Prostate gland (tissue), 2 donors: ENCODE data around the gene TATDN2. TPM values are rescaled to one million over a fixed set of nuclear protein-coding genes. Genes with fewer than 3 reads are reported as not detected.

Experiments used
- DNase-seq: peaks from one replicate; pipeline ENCODE4 v3.0.0-alpha.2; 2019; ENCODE audit warnings: low spot score
- H3K27ac ChIP-seq, 2 donors: fragments of 200-600 bp; sonication (generic); 2 replicates each; pipeline ENCODE4 v1.5.1; 2017 to 2019
- H3K27me3 ChIP-seq: fragments of 200-600 bp; sonication (generic); replicated peaks from 2 replicates; pipeline ENCODE4 v1.5.1; 2019; ENCODE audit not compliant: insufficient read depth
- H3K36me3 ChIP-seq, 2 donors: fragments of 200-600 bp; sonication (generic); 1 replicate in 1 of 2; 2 replicates in 1 of 2; pipeline versions ENCODE4 v1.5.1 to v1.8.1; 2017 to 2019
- H3K4me1 ChIP-seq: fragments of 200-600 bp; sonication (generic); replicated peaks from 2 replicates; pipeline ENCODE4 v1.5.1; 2019
- H3K4me3 ChIP-seq, 2 donors: fragments of 200-600 bp; sonication (generic); 2 replicates each; pipeline ENCODE4 v1.5.1; 2017 to 2019
- H3K9me3 ChIP-seq: fragments of 200-600 bp; sonication (generic); 2 replicates; pipeline ENCODE4 v1.5.1; 2017
- CTCF ChIP-seq, 4 experiments: fragments of 200-600 bp in 2 of 4; fragments of 450-650 bp in 2 of 4; sonication (generic) in 2 of 4; IDR thresholded peaks; 1 replicate in 3 of 4; 2 replicates in 1 of 4; pipeline ENCODE4 v1.5.1; 2016 to 2019; ENCODE audit warnings: antibody characterized with exemption in 4 of 4, mild to moderate bottlenecking in 2 of 4, moderate library complexity in 2 of 4
- POLR2A ChIP-seq: fragments of 450-650 bp; IDR thresholded peaks from one replicate; pipeline ENCODE4 v1.6.1; 2016; ENCODE audit warnings: antibody characterized with exemption, mild to moderate bottlenecking
- POLR2AphosphoS5 ChIP-seq: sonication (generic); formaldehyde crosslinking; IDR thresholded peaks from one replicate; pipeline ENCODE4 v1.6.1; 2017; ENCODE audit warnings: antibody characterized with exemption
- WGBS: methylation state at CpG from one replicate; pipeline ENCODE4 v1.1.5; 2018; 5-methylcytosine and 5-hydroxymethylcytosine counted together
- intact Hi-C: fragments of 100-400 bp; cut with DNase I; formaldehyde crosslinking; loops from one replicate; pipeline ENCODE4 v1.14.2; 2022
- total RNA-seq, 2 donors: library from RNA; depleted of rRNA; stranded (reverse); fragments of >200 nt; gene quantifications; one replicate each; pipeline ENCODE4 v1.1.0, GENCODE V29; 2016

Gene TATDN2
- total RNA-seq, 2 donors from 2014 or later, result 25.4 to 27.1 TPM

- DNase-seq, result no peak
- Histone ChIP-seq H3K4me3 (no peak overlapping the region), H3K27me3 (no peaks in the 10 kb centered on the region), H3K4me1 (peaks cover 5% of the 10 kb centered on the region), H3K9me3 (no peaks in the 10 kb centered on the region), H3K36me3 (peaks cover 3 to 6% of the 10 kb centered on the region in 2 donors), H3K27ac (no peak overlapping the region)
- WGBS, result 9% methylated on average over 1 of the region's 1 CpG
- no peak for TF ChIP-seq POLR2AphosphoS5
- intact Hi-C loops, result no loop called here
Measured at GRCh38 chr3:10273702-10274305, 25.5 kb downstream of the TATDN2 start.

GRCh38 chr3:10274601-10275000 lies 26.3 kb downstream of the TATDN2 start:
- no peak overlapping the region for H3K27ac ChIP-seq
- peaks cover 3 to 14% of the 10 kb centered on the region in 2 donors for H3K36me3 ChIP-seq
- no peak overlapping the region for H3K4me3 ChIP-seq
- no peaks in the 10 kb centered on the region for H3K9me3 ChIP-seq
- H3K27me3 ChIP-seq, result no peaks in the 10 kb centered on the region
- no peak for DNase-seq
- peaks cover 5% of the 10 kb centered on the region for H3K4me1 ChIP-seq
- intact Hi-C loops, result no loop called here
- no peak for TF ChIP-seq POLR2AphosphoS5
- no peak for TF ChIP-seq POLR2A
- no peak for TF ChIP-seq CTCF (IDR thresholded peaks at IDR 0.05)
- WGBS, result 82% methylated on average over 1 of the region's 1 CpG

GRCh38 chr3:10277115-10277625 lies 28.9 kb downstream of the TATDN2 start:
- intact Hi-C loops, result no loop called here
- H3K27ac ChIP-seq, result no peak overlapping the region
- no peaks in the 10 kb centered on the region for H3K27me3 ChIP-seq
- no peak overlapping the region for H3K4me3 ChIP-seq
- TF ChIP-seq CTCF (IDR thresholded peaks at IDR 0.05), result no peak
- no peak for TF ChIP-seq POLR2A
- TF ChIP-seq POLR2AphosphoS5, result no peak
- no peaks in the 10 kb centered on the region for H3K9me3 ChIP-seq
- H3K4me1 ChIP-seq, result peaks cover 5% of the 10 kb centered on the region
- peaks cover 3 to 22% of the 10 kb centered on the region in 2 donors for H3K36me3 ChIP-seq
- no peak for DNase-seq
- WGBS, result 85% methylated on average over 3 of the region's 3 CpGs

DNA sequence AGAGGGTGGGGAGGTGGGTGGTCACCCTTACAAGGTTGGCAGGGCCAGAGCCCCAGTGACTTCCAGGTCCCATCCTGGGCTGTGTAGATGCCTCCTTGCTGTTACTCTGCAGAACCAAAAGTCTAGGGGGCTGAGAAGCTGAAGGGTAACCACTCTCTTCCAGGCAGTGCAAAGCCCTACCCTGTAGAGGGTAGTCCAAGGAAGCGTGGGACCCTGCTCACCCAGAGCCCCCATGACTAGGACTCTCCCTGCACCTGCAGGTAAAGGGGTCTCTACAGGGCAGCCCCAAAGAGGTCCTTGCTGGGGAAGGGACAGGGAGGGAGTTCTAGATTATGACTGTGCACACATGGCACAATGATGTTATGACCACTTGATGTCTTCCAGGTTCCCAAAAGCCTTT lies 30.2 kb downstream of the TATDN2 start:
- Histone ChIP-seq H3K27me3 (no peaks in the 10 kb centered on the region), H3K36me3 (peaks cover 3 to 22% of the 10 kb centered on the region in 2 donors), H3K9me3 (no peaks in the 10 kb centered on the region), H3K27ac (no peak overlapping the region), H3K4me1 (peaks cover under 1% of the 10 kb centered on the region), H3K4me3 (no peak overlapping the region)
- intact Hi-C loops, result no loop called here
- no peak for DNase-seq
- WGBS, result 100% methylated on average over 1 of the region's 1 CpG
- no peak for TF ChIP-seq POLR2AphosphoS5
- no peak for TF ChIP-seq POLR2A
- TF ChIP-seq CTCF (IDR thresholded peaks at IDR 0.05), result no peak

DNA sequence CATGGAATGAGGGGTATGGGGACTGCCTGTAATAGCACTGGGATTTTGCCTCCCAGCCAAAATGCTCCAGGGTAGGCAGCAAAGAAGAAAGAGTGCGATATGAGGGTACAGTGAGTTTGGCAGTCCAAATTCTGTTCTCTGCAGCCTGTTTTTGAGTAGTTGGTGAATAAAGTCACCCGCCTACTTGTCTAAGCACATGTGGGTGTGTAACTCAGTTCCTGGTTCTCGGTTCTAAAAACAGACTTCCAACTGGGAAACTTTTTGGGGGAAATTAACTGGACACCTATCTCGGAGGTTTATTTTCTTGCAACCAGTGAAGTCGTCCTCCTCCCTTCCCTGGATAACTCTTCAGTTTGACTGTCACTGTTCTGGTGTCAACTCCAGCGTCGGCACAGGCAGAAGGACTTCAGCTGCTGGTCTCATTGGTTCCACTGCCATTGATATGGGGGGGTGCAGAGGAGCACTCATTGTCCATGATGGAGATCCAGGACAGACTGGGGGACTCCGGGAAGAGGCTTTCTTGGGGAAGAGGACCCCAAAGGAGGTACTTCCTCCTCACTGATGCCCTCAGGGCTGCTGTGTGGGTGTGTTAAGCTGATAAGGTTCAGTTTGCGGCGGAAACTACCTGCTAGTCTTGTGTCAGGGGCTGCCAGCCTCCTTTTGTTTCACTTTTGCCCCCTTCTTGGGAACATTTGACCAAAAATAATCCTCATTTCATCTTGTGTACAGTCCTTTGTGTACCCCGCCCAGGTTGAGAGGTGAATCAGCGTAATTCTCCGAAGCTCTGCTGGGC lies 31.3 kb downstream of the TATDN2 start:
- DNase-seq, result no peak
- H3K9me3 ChIP-seq, result no peaks in the 10 kb centered on the region
- TF ChIP-seq CTCF (IDR thresholded peaks at IDR 0.05) (no peak), POLR2AphosphoS5 (no peak), POLR2A (no peak)
- no peak overlapping the region for H3K27ac ChIP-seq
- no peak overlapping the region for H3K4me3 ChIP-seq
- peaks cover 3 to 22% of the 10 kb centered on the region in 2 donors for H3K36me3 ChIP-seq
- intact Hi-C loops, result no loop called here
- 91% methylated on average over 13 of the region's 13 CpGs for WGBS
- no peaks in the 10 kb centered on the region for H3K27me3 ChIP-seq
- H3K4me1 ChIP-seq, result no peaks in the 10 kb centered on the region
